Hematopoietic multipotent progenitor cell (in vitro differentiated cells): ENCODE results near the gene PTPN13. TPM values are rescaled to one million over a fixed set of nuclear protein-coding genes. Genes with fewer than 3 reads are reported as not detected.

ENCODE experiments used
- DNase-seq, 3 donors: peaks; one replicate each; pipeline ENCODE4 v3.0.0-alpha.2; 2011 to 2015; ENCODE audit warnings: low read depth in 2 of 3, low spot score in 2 of 3
- total RNA-seq: library from RNA; depleted of rRNA; stranded (reverse); fragments of >200 nt; gene quantifications from one replicate; pipeline ENCODE4 v1.2.3, GENCODE V29; 2012

The PTPN13 gene, protein sequence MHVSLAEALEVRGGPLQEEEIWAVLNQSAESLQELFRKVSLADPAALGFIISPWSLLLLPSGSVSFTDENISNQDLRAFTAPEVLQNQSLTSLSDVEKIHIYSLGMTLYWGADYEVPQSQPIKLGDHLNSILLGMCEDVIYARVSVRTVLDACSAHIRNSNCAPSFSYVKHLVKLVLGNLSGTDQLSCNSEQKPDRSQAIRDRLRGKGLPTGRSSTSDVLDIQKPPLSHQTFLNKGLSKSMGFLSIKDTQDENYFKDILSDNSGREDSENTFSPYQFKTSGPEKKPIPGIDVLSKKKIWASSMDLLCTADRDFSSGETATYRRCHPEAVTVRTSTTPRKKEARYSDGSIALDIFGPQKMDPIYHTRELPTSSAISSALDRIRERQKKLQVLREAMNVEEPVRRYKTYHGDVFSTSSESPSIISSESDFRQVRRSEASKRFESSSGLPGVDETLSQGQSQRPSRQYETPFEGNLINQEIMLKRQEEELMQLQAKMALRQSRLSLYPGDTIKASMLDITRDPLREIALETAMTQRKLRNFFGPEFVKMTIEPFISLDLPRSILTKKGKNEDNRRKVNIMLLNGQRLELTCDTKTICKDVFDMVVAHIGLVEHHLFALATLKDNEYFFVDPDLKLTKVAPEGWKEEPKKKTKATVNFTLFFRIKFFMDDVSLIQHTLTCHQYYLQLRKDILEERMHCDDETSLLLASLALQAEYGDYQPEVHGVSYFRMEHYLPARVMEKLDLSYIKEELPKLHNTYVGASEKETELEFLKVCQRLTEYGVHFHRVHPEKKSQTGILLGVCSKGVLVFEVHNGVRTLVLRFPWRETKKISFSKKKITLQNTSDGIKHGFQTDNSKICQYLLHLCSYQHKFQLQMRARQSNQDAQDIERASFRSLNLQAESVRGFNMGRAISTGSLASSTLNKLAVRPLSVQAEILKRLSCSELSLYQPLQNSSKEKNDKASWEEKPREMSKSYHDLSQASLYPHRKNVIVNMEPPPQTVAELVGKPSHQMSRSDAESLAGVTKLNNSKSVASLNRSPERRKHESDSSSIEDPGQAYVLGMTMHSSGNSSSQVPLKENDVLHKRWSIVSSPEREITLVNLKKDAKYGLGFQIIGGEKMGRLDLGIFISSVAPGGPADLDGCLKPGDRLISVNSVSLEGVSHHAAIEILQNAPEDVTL (N-terminal part only)
- 0.81 TPM for total RNA-seq

DNA sequence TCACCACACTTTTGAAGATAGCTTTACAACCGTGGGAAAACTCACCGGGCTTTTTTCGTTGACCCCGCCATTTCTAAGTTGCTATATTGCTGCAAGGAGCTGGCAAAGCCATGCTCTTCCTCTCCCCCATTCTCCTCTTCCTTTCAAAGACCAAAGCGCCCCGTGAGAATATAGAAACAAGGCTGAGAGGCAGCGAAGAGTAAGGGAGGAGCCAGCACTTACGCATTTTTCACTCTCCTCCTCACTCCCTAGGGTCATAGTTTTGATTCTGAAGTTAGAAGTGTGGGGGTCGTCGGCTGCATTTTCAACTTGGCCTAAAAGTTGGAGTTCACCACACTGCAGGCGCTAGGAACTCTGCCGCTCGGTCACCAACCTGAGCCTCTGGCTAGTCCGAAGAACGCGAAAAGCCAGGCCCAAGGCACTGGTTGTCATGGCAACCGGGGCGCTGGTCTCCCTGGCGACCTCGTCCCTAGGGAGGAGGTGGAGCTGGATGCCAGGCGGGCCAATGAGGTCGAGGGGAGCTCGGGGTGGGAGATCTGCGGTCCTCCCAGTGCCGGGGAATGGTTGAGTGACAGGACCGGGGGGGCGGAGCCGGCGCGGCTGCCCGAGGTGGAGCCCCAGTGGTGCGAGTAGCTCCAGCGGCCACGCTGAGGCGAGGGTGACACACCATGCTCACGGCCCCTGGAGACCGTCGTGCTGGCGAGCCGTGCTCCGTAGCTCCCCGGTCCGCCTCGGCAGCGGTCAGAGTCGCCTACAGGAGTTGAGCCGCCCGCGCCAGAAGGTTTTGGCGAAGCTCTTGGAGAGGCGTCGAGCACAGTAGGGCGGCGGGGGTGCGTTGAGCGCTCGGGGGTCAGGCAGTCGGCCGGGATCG lies at the start of gene PTPN13:
Gene PTPN13 (plus strand): TSS at position 628 of the 871 bp plus-strand sequence. CDS start 40,942 bp downstream, outside the sequence.
- DNase-seq: peak in 2 of 3 donors; percentile 93

DNA sequence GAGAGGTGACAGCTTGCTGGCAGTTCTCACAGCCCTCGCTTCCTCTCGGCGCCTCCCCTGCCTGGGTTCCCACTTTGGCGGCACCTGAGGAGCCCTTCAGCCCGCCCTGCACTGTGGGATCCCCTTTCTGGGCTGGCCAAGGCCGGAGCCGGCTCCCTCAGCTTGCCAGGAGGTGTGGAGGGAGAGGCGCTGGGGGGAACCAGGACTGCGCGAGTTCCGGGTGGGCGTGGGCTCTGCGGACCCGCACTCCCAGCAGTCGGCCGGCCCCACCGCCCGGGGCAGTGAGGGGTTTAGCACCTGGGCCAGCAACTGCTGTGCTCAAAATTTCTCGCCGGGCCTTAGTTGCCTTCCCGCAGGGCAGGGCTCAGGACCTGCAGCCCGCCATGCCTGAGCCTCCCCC lies 47.0 kb upstream of the PTPN13 start:
- no peak for DNase-seq

DNA sequence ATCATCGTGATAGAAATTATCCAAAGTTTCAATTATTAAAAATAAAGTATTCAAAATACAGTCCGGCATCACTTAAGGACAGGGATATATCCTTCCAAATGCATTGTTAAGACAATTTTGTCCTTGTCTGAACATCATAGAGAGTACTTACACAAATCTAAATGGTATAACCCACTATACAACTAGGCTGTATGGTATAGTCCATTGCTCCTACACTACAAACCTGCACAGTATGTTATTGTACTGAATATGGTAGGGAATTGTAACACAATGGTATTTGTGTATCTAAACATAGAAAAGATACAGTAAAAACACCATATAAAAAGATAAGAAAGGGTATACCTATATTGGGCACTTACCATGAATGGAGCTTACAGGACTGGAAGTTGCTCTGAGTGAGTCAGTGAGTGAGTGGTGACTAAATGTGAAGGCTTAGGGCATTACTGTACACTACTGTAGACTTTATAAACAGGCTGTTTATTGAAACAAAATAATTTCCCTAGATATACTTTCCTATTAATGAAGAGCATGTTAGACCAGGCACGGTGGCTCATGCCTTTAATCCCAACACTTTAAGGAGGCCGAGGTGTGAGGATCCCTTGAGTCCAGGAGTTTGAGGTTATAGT lies 44.8 kb upstream of the PTPN13 start:
- no peak for DNase-seq

DNA sequence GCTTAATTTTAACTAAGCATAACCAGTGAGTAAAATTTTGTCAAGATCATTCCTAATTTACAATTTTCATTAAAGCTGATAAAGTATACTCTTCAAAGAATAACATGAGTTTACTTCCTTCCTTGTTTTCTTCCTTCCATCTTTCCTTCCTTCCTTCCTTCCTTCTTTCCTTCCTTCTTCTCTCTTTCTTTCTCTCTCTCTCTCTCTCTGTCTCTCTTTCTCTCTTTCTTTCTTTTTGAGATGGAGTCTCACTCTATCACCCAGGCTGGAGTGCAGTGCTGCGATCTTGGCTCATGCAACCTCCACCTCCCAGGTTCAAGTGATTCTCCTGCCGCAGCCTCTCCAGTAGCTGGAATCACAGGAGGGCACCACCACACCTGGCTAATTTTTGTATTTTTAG lies 42.7 kb upstream of the PTPN13 start:
- no peak for DNase-seq

DNA sequence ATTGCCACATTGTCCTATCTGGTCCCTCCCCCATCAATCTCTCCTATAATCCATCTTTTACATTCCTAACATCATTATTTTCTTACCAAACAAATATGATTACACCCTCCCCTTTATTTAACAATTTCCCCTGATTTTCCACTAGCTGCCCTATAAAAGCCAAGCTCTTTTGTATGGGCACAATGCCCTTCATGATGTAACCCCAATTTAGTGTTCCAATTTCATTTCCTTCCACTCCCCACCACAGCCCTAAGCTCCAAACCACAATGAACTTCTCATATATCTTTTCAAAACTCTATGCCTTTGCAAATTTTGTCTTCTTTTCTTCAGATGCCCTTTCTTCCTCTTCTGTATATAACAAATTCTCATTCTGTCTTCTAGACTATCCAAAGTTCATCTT lies 39.5 kb upstream of the PTPN13 start:
- peak in 2 of 3 donors; percentile 25 to 69 for DNase-seq

DNA sequence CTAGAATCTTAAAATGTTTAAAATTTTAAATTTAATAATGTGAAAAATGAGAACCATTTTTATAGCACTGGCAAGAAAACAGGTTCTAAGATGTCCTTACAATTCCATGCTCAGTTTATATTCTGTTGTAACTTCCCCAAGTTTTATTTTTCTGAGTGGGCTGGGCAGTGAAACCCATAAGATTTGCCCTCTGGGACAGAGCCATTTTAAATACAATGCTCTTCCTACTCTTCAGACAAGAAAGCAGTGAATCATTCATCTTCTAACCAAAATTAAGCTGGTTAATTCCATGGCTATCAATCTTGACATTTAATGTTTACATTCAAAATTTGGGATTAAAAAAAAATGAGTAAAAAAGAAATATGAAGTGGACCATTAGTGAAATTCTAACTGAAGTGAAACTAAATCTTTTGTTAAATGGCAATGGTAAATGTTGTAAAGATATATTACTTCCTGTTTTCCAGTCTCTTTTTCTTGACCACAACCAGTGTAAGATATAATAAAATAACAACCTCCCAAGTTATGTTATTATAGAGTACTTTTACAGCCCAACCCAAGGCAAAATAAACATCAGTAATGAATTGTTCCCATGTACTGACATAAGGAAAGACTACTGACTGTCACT lies 37.2 kb upstream of the PTPN13 start:
- DNase-seq: peak in 1 of 3 donors; percentile 33

DNA sequence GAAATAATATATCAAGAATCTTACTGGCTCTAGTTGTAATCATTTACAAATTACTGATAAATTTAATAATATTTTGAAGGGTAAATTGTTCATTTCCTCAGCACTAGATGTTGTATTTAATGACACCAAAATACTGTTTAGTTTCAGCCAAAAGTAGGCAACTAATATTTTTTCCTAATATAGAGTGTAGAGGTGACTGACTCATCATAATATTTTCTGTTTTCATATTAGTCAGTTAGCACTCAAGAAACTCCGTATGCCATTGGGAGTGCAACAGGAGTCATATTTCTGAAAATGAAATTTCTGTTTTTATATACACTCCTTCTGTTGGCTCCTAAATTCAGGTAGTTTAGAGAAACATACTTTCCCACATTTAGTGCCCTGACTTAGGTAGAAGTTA lies 36.6 kb upstream of the PTPN13 start:
- no peak for DNase-seq

DNA sequence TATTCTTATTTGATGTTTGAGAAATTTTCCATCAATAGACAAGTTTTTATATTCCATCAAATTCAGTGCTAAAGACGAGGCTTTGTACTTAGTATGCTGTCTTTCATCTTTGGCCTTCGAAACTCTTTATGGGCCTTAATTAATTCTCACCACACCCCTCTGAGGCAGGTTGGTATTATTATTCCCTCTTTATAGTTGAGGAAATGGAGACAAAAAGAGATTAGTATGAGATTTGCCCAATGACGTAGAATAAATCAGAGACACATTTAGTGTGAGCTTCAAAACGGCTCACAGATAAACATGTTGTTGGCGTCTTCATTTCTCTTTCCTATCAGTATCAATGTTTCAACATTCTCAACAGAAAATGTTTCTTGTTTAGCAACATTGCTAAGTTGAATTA lies 35.9 kb upstream of the PTPN13 start:
- no peak for DNase-seq

DNA sequence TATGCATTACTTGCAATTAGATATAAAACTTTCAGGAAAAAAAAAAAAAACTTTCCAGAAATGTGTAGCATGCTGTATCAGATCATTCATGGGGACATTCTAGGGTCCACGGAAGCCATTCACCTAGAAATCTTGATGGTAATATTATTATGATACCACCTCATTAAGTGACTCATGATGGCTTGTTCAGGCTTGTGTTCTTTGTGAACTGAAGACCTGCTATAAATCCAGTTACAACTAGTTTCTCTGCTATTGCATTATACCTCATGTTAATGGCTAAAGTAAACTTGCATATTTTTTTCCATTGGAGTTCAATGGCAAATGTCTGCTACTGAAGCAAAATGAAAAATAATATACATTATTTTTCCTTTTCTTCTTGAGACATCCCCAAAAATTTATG lies 35.3 kb upstream of the PTPN13 start:
- DNase-seq: no peak

DNA sequence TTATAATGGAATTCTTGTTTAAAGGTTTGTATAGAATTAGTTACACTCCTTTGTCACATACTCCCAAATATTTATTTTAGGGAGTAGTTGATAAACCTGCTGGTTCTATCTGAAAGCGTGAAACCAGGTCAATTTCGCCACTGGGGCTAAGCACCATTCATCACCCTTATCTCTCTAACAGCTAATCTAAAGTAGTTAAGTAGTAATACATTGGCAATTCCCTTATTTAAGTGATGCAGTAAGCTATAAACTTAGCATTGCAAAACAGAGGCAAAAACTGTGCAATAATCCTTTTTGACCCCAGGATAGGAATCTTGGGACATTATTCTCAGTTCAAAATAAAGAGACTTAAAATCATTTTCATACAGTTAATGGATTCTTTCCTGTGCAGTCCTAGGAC lies 33.7 kb upstream of the PTPN13 start:
- DNase-seq: no peak

DNA sequence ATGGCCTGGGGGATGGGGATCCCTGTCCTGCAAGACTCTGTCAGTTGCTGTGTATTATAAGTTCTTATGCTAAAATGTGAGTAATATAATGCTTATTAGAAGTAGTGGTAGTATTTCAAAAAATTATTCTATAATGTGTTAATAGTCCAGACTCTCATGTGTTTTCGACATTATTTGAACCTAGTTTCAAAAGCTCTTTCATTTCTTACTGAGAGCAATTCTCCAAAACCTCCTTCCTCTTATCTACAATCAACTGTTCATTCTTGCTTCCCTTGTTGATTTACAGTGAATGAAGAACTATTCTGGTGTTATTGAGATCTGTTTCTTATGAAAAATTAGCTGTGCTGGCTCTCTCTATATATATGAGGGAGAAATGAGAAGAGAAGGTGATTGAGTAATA lies 32.9 kb upstream of the PTPN13 start:
- DNase-seq: peak in 1 of 3 donors; percentile 15

DNA sequence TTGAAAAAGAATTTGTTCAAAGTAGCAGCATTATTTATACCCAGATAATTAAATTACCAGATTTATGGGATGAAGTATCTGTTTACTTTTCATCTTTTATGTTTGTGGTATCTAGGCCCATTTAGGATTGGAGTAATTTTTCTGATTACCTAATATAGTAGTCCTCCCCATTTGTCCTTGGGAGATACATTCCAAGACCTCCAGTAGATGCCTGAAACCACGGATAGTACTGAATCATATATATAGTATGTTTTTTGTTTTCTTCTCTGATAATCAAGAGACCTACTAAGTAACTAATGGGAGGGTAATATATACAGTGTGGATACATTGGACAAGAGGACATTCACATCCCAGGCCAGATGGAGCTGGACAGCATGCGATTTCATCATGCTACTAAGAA lies 30.7 kb upstream of the PTPN13 start:
- no peak for DNase-seq

DNA sequence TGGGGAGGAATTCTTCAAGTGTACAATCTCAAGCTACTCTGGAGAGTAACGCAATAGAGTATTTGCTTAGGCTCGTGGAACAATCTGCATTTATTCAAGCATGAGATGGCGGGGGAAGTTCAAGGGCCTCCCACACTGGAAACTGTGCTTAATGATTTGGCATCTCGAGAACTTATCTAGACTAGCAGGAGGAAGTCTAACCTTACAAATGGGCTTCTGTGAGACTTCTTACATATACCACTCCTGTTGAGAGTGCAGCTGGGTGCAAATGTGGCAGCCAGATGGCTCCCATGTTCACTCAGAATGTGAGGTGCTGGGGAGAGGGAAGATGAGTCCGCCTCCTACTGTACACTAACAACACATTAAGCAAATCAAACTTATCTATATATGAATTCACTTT lies 29.3 kb upstream of the PTPN13 start:
- DNase-seq: peak in 2 of 3 donors; percentile 26 to 75

DNA sequence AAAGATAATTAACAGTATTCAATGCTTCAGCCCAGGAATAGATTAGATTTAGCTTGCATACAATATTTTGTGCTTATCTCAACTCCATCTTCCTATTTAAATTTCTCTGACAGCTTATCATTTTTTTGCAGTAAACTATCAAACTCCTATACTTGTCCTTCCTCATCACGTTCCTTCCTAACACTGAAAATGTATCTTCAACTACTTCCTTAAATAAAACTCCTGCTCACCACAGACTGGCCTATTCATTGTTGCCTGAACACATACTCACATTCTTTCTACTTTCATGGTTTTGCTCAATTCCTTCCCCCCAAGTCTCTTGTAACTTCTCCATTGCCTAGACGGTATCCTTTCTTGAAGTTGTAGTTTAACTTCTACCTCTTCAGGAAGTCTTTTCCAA lies 28.5 kb upstream of the PTPN13 start:
- DNase-seq: peak in 1 of 3 donors; percentile 39

DNA sequence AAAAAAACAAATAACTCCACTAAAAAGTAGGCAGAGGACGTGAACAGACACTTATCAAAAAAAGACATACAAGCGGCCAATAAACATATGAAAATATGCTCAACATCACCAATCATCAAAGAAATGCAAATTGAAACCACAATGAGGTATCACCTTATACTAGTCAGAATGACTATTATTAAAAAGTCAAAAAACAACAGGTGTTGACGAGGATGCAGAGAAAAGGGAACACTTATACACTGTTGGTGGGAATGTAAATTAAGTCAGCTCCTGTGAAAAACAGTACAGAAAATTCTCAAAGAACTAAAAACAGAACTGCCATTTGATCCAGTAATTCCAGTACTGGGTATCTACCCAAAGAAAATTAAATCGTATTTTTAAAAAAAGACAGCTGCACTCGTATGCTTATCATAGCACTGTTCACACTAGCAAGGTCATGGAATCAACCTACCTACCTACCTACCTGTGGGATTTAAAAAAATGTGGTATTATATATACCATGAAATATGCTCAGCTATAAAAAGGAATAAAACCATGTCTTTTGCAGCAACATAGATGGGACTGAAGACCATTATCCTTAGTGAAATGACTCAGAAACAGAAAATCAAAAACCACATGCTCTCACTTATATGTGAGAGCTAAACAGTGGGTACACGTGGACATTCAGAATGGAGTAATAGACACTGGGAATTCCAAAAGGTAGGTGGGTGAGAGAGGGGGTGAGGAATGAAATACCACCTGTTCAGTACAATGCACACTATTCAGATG lies 24.8 kb upstream of the PTPN13 start:
- DNase-seq: no peak

DNA sequence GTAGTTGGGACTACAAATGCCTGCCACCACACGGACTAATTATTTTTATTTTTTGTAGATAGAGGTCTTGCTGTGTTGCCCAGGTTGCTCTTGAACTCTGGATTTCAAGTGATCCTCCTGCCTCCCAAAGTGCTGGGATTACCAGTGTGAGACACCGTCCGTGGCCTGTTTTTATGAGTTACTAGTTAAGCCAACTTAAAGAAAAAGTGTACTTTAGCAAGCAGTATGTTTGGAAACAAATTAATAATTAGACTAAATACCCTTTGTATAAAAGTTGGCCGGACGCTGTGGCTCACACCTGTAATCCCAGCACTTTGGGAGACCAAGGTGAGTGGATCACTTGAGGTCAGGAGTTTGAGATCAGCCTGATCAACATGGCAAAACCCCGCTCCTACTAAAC lies 14.2 kb upstream of the PTPN13 start:
- DNase-seq: no peak

DNA sequence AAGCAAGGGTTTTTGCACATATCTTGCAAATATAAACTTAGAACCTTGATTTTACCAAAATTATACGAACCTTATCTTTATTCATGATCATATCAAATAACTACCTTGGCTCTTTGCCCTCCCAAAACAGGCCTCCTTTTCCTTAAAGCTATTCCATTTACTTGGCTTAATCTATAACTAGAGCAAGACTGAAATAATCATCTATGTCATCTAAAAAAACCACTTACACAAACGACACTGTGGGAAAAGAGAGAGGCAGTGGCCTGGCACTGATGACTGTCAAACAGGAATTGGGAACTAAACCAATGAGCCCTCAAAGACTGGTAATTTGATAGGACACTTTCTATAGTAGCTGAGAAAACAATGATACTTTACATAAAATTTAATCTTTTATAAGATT lies 11.7 kb upstream of the PTPN13 start:
- DNase-seq: no peak

DNA sequence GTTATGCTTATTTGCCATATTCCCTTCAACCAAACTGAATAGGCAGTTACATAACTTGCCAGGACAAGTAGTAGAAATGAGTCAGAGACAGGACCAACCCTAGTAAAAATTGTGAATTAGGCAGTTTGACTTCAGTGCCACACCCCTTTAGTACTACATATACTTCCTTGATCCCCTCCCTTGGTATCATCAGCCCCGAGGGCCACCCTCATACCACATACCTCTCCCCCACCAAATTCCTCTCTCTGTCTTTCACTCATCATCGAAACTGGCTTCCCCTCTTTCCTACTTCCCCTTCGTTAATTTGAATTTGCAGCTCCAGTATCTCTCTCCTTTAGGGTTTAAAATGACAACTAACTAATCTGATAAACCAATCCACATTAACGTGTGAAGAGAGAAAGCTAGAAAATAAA lies 7.9 kb upstream of the PTPN13 start:
- DNase-seq: no peak
